ENCODE data around the gene PCSK2. TPM values are rescaled to one million over a fixed set of nuclear protein-coding genes. Genes with fewer than 3 reads are reported as not detected.

Gene PCSK2
- polyA plus RNA-seq, 2 donors = 0.02 to 0.13 TPM

DNA sequence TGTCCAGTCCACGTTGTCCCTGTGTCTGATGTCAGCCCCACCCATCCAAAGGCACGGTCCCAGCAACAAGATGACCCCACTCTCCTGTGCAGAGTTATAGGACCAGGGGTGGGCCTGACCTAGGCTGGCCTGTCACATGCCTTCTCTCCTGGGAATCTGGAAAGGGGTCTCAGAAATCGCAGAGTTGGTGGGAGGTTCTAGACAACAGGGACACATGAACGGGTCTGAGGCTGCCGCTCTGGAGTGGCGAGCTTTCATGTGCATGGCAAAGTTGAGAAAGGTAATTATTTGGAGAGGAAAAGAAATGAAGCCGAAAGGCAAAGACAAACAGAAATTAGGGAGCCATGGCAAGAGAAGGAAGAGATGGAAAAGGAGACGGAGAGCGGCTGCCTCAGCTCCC is 274.9 kb downstream of the PCSK2 start:
- Histone ChIP-seq H3K9me3 (ENCODE audit: control insufficient read depth in 2 of 2, insufficient read depth in 1 of 2, low read depth in 1 of 2, low read length in 1 of 2) (no peaks in the 10 kb centered on the region), H3K36me3 (ENCODE audit: control insufficient read depth in 2 of 2, insufficient read depth in 2 of 2, low read length in 1 of 2) (no peaks in the 10 kb centered on the region), H3K27me3 (ENCODE audit: control insufficient read depth in 1 of 2, insufficient read depth in 2 of 2, low read length in 2 of 2) (no peaks in the 10 kb centered on the region), H3K4me3 (ENCODE audit: low read depth in 1 of 2, low read length in 2 of 2) (no peak overlapping the region), H3K4me1 (ENCODE audit: control insufficient read depth in 2 of 2, insufficient read depth in 2 of 2, low read length in 1 of 2) (peaks cover 2 to 6% of the 10 kb centered on the region in 2 donors), H3K27ac (ENCODE audit: low read depth in 2 of 2, low read length in 1 of 2) (no peak overlapping the region)
- 84 to 85% methylated on average over 9 of the region's 9 CpGs for WGBS, 2 donors

DNA sequence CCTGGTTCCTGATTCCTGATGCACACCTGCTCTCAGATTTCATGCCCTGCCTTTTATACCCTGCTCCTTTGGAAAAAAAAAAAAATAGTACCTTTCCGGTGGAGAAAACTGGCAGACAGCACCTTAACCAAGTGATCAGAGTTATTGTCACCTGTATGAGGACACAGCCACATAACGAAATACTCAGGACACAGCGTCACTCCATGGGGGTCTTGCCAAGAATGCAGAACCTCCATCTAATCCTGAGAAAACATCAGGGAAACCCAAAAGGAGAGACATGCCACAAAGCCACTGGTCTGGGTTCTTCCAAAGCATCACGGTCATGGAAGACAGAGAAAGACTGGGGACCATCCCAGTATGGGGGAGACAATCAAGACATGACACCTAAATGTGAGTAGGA is 275.3 kb downstream of the PCSK2 start:
- H3K27ac ChIP-seq (ENCODE audit: low read depth in 2 of 2, low read length in 1 of 2) = no peak overlapping the region
- no peak overlapping the region for H3K4me3 ChIP-seq (ENCODE audit: low read depth in 1 of 2, low read length in 2 of 2)
- H3K36me3 ChIP-seq (ENCODE audit: control insufficient read depth in 2 of 2, insufficient read depth in 2 of 2, low read length in 1 of 2) = no peaks in the 10 kb centered on the region
- WGBS, 2 donors = 82 to 87% methylated on average over 4 of the region's 4 CpGs
- no peaks in the 10 kb centered on the region for H3K9me3 ChIP-seq (ENCODE audit: control insufficient read depth in 2 of 2, insufficient read depth in 1 of 2, low read depth in 1 of 2, low read length in 1 of 2)
- H3K27me3 ChIP-seq (ENCODE audit: control insufficient read depth in 1 of 2, insufficient read depth in 2 of 2, low read length in 2 of 2) = no peaks in the 10 kb centered on the region
- H3K4me1 ChIP-seq (ENCODE audit: control insufficient read depth in 2 of 2, insufficient read depth in 2 of 2, low read length in 1 of 2) = peaks cover 2 to 6% of the 10 kb centered on the region in 2 donors

DNA sequence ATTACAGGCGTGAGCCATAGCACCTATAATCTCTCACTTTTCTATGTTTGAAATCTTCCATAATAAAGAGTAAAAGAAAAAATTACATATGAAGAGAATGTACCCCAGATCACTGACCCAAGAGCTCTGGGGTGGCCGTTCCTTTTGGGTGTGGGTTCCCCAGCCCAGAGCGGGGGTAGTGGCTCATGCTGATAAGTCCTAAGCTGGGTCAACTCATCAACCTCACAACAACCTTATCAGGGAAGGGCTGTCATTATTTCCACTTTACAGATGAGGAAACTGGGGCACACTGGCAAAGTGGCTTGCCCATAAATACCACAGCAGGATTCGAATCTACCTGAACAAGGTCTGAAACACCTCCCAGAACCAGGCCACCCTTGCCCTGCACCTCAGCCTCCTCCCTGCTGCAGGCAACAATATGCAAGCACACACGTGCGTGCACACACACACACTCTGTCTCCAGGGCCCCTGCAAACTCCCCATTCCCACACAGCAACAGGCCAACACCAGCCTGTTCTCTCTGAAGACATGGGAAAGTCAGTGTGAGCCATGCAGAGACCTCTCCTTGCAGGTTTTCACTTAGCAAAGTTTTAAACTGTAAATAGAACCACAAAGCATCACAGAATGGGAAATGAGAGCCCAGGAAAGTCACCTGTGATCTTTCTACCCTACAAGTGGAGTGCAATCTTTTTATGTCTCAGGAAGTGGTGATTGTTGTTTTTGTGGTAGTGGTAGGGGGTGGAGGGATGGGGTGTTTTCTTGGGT is 276.6 kb downstream of the PCSK2 start:
- Histone ChIP-seq H3K4me1 (ENCODE audit: control insufficient read depth in 2 of 2, insufficient read depth in 2 of 2, low read length in 1 of 2) (peaks cover 2 to 6% of the 10 kb centered on the region in 2 donors), H3K27ac (ENCODE audit: low read depth in 2 of 2, low read length in 1 of 2) (no peak overlapping the region), H3K36me3 (ENCODE audit: control insufficient read depth in 2 of 2, insufficient read depth in 2 of 2, low read length in 1 of 2) (no peaks in the 10 kb centered on the region), H3K27me3 (ENCODE audit: control insufficient read depth in 1 of 2, insufficient read depth in 2 of 2, low read length in 2 of 2) (no peaks in the 10 kb centered on the region), H3K9me3 (ENCODE audit: control insufficient read depth in 2 of 2, insufficient read depth in 1 of 2, low read depth in 1 of 2, low read length in 1 of 2) (no peaks in the 10 kb centered on the region), H3K4me3 (ENCODE audit: low read depth in 1 of 2, low read length in 2 of 2) (no peak overlapping the region)
- WGBS, 2 donors = 73 to 76% methylated on average over 6 of the region's 6 CpGs

DNA sequence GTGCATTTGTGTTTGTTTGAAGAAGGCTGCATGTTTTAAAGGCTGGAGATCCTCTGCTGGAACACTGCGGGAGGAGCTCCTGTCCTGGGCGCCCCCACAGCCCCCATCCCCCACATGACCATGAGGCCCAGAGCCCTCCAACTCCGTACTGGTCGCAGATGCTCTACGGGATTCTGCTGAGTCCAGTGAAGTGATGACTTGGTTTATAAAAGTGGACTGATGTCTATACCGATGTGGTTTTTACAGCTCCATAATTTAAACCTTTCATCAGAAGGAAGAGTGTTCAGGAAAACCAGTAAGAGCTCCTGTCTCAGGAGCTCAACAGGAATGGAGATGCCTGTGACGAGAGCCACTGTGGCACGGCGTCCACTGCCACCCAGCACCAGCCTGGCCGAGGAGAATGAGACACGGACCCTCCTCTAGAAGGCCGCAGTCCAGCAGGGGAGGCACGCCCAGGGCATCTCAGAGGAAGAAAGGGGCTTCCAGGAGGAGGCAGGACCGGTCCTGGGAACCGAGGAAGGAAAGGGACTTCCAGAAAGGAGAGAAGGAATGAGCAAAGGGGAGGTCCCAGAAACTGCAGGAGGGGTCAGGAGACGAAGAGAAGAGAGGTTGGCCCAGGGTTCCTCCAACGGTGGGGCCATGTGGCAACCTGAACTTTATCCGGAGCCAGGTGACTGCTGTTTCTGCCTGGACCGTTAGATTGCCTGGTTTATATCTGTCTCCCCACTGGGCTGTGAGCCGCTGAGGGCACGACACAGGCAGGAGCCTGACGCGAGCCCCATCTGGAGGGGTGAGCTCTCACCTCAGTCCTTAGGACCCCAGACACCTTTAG is 277.4 kb downstream of the PCSK2 start:
- Histone ChIP-seq H3K4me1 (ENCODE audit: control insufficient read depth in 2 of 2, insufficient read depth in 2 of 2, low read length in 1 of 2) (peaks cover 2 to 6% of the 10 kb centered on the region in 2 donors), H3K4me3 (ENCODE audit: low read depth in 1 of 2, low read length in 2 of 2) (no peak overlapping the region), H3K27me3 (ENCODE audit: control insufficient read depth in 1 of 2, insufficient read depth in 2 of 2, low read length in 2 of 2) (no peaks in the 10 kb centered on the region), H3K27ac (ENCODE audit: low read depth in 2 of 2, low read length in 1 of 2) (no peak overlapping the region), H3K9me3 (ENCODE audit: control insufficient read depth in 2 of 2, insufficient read depth in 1 of 2, low read depth in 1 of 2, low read length in 1 of 2) (no peaks in the 10 kb centered on the region), H3K36me3 (ENCODE audit: control insufficient read depth in 2 of 2, insufficient read depth in 2 of 2, low read length in 1 of 2) (no peaks in the 10 kb centered on the region)
- 42 to 43% methylated on average over 23 of the region's 23 CpGs for WGBS, 2 donors

DNA sequence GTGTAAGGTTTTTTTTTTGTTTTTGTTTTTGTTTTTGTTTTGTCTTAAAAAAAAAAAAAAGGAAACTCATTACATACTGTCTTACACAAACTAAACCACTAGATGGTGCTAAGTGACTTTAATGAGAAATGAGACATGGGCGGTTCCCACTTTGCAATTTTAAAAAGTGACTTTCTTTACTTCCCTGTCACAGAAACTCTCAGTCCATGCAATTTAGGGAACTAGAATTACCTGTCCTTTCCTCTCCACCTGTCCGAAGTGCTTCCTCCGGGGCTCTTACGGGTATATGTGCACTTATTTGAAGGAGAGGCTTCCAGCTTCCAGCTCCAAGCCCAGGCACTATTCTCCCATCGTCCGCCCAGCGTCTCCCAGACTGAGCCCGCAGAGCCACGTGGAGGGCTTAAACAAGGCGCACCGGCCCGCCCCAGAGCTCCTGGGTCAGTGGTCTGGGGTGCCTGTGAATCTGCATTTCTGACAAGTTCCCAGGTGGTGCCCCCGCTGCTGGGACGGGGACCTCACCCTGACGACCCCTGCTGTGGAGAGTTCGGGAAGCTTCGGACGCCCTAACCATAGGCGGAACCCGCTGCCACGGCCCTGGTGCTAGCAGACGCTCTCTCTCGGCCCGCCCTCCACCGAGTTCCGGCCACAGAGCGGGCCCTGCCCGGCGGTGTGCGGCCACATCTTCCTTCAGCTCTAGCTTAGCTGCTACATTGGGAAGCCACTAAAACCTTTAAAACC is 278.2 kb downstream of the PCSK2 start:
- Histone ChIP-seq H3K27me3 (ENCODE audit: control insufficient read depth in 1 of 2, insufficient read depth in 2 of 2, low read length in 2 of 2) (no peaks in the 10 kb centered on the region), H3K4me1 (ENCODE audit: control insufficient read depth in 2 of 2, insufficient read depth in 2 of 2, low read length in 1 of 2) (peaks cover 2 to 6% of the 10 kb centered on the region in 2 donors), H3K27ac (ENCODE audit: low read depth in 2 of 2, low read length in 1 of 2) (peak overlapping the region; percentile 18 to 80), H3K9me3 (ENCODE audit: control insufficient read depth in 2 of 2, insufficient read depth in 1 of 2, low read depth in 1 of 2, low read length in 1 of 2) (no peaks in the 10 kb centered on the region), H3K36me3 (ENCODE audit: control insufficient read depth in 2 of 2, insufficient read depth in 2 of 2, low read length in 1 of 2) (no peaks in the 10 kb centered on the region), H3K4me3 (ENCODE audit: low read depth in 1 of 2, low read length in 2 of 2) (peak overlapping the region; percentile 27 to 53)
- 1 to 2% methylated on average over 29 to 30 of the region's 30 CpGs for WGBS, 2 donors

DNA sequence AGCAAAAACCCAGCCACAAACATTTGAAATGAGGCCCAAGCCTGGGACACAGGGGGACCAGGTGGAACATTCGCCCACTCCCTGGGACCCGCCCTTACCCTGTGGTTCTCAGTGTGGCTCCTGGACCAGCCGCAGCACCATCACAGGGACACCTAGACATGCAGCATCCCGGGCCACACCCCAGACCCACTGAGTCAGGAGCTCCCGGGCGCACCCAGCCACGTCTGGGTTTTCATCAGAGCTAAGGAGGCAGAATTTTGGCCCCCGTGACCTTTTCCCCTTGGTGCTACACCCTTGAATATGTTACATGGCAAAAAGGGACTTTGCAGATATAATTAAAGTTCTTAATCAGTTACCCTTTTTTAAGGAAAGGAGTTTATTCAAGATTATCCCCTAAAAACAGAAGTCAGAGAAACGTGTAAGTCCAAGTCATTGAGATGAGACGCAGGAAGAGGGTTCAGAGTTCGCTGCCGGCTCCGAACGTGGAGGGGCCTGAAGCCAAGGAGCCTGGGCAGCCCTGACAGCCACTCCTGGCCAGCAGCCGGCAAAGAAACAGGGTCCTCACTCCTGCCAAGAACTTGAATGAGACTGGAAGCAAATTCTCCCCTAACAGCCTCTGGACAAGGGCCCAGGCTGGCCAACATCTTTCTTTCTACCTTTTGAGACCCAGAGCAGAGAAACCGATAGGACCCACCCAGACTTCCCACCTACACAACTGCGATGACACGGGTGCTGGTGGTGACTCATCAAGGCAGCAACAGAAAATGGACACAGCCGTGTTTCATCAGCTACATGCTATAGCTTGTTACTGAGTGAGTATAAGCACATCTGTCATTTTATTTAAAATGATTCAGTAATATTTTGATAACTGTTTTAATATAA is 279.0 kb downstream of the PCSK2 start:
- Histone ChIP-seq H3K36me3 (ENCODE audit: control insufficient read depth in 2 of 2, insufficient read depth in 2 of 2, low read length in 1 of 2) (no peaks in the 10 kb centered on the region), H3K9me3 (ENCODE audit: control insufficient read depth in 2 of 2, insufficient read depth in 1 of 2, low read depth in 1 of 2, low read length in 1 of 2) (no peaks in the 10 kb centered on the region), H3K4me1 (ENCODE audit: control insufficient read depth in 2 of 2, insufficient read depth in 2 of 2, low read length in 1 of 2) (peaks cover 2 to 6% of the 10 kb centered on the region in 2 donors), H3K4me3 (ENCODE audit: low read depth in 1 of 2, low read length in 2 of 2) (peak overlapping the region; percentile 27 to 53), H3K27ac (ENCODE audit: low read depth in 2 of 2, low read length in 1 of 2) (peak overlapping the region; percentile 18 to 88), H3K27me3 (ENCODE audit: control insufficient read depth in 1 of 2, insufficient read depth in 2 of 2, low read length in 2 of 2) (no peaks in the 10 kb centered on the region)
- WGBS, 2 donors = 50 to 53% methylated on average over 19 of the region's 19 CpGs

DNA sequence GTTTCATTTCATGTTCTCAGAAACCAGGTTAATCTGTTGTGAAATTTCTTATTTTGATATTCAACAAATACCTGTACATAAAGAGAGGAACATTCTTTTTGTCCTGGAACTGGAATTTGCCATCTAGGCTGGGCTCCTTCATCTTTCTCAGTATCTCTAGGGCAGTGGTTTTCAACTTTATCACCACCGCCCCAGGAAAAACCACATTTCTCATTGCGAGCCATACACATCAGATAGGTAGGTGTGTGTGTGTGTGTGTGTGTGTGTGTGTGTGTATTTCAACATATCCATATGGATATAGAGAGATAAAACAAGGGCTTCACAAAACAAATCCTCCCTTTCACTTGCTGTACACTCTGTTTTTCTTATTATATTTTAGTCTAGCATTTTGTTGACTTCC is 280.2 kb downstream of the PCSK2 start:
- 70 to 75% methylated on average over 2 of the region's 2 CpGs for WGBS, 2 donors
- Histone ChIP-seq H3K4me1 (ENCODE audit: control insufficient read depth in 2 of 2, insufficient read depth in 2 of 2, low read length in 1 of 2) (peaks cover 2 to 6% of the 10 kb centered on the region in 2 donors), H3K4me3 (ENCODE audit: low read depth in 1 of 2, low read length in 2 of 2) (no peak overlapping the region), H3K27ac (ENCODE audit: low read depth in 2 of 2, low read length in 1 of 2) (peak overlapping the region in 1 of 2 donors; percentile 88), H3K27me3 (ENCODE audit: control insufficient read depth in 1 of 2, insufficient read depth in 2 of 2, low read length in 2 of 2) (no peaks in the 10 kb centered on the region), H3K36me3 (ENCODE audit: control insufficient read depth in 2 of 2, insufficient read depth in 2 of 2, low read length in 1 of 2) (no peaks in the 10 kb centered on the region), H3K9me3 (ENCODE audit: control insufficient read depth in 2 of 2, insufficient read depth in 1 of 2, low read depth in 1 of 2, low read length in 1 of 2) (no peaks in the 10 kb centered on the region)

DNA sequence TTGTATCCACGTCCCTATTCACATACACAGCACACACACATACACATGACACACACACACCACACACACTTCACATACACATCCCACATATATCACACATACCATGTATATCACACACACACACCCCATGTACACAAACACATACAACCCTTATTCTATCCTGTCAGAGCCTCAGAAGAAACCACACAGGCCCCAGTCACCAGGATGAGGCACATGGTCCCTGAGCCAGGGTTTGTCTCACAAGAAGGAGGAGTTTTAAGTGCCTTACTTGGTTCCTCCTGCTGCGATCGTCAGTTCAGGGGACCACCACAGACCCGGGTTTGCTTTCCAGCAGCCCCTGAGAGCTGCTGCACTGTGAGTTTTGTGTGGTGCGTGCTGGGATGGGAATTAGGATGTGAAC is 280.7 kb downstream of the PCSK2 start:
- Histone ChIP-seq H3K4me1 (ENCODE audit: control insufficient read depth in 2 of 2, insufficient read depth in 2 of 2, low read length in 1 of 2) (peaks cover 2 to 6% of the 10 kb centered on the region in 2 donors), H3K4me3 (ENCODE audit: low read depth in 1 of 2, low read length in 2 of 2) (no peak overlapping the region), H3K27ac (ENCODE audit: low read depth in 2 of 2, low read length in 1 of 2) (no peak overlapping the region), H3K9me3 (ENCODE audit: control insufficient read depth in 2 of 2, insufficient read depth in 1 of 2, low read depth in 1 of 2, low read length in 1 of 2) (no peaks in the 10 kb centered on the region), H3K27me3 (ENCODE audit: control insufficient read depth in 1 of 2, insufficient read depth in 2 of 2, low read length in 2 of 2) (no peaks in the 10 kb centered on the region), H3K36me3 (ENCODE audit: control insufficient read depth in 2 of 2, insufficient read depth in 2 of 2, low read length in 1 of 2) (no peaks in the 10 kb centered on the region)
- 92% methylated on average over 5 of the region's 5 CpGs for WGBS, 2 donors

DNA sequence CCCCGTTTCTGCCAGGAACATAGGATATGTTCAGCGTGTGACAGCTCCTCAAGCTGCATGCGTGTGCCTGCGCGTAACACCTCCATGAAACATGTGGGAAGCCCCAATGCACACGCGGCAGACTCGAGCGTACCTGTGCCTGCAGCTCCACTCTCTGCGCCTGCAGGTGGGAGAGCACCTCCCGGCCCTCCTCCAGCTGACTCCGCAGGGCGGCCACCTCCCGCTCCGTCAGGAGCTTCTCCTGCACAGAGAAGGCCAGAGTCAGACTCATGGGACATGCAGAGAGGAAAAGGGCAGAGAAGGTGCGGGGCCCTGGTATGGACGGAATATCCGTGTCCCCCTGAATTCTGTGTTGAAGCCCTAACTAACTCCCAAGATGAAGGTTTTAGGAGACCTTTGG is 281.9 kb downstream of the PCSK2 start:
- no peak overlapping the region for H3K27ac ChIP-seq (ENCODE audit: low read depth in 2 of 2, low read length in 1 of 2)
- no peaks in the 10 kb centered on the region for H3K9me3 ChIP-seq (ENCODE audit: control insufficient read depth in 2 of 2, insufficient read depth in 1 of 2, low read depth in 1 of 2, low read length in 1 of 2)
- 93 to 95% methylated on average over 18 of the region's 18 CpGs for WGBS, 2 donors
- H3K4me1 ChIP-seq (ENCODE audit: control insufficient read depth in 2 of 2, insufficient read depth in 2 of 2, low read length in 1 of 2) = peaks cover 2 to 6% of the 10 kb centered on the region in 2 donors
- no peaks in the 10 kb centered on the region for H3K27me3 ChIP-seq (ENCODE audit: control insufficient read depth in 1 of 2, insufficient read depth in 2 of 2, low read length in 2 of 2)
- no peak overlapping the region for H3K4me3 ChIP-seq (ENCODE audit: low read depth in 1 of 2, low read length in 2 of 2)
- H3K36me3 ChIP-seq (ENCODE audit: control insufficient read depth in 2 of 2, insufficient read depth in 2 of 2, low read length in 1 of 2) = no peaks in the 10 kb centered on the region

All from esophagus (tissue), 2 donors.